Measurements from ENCODE around the gene CYFIP2.

The CYFIP2 gene

DNA sequence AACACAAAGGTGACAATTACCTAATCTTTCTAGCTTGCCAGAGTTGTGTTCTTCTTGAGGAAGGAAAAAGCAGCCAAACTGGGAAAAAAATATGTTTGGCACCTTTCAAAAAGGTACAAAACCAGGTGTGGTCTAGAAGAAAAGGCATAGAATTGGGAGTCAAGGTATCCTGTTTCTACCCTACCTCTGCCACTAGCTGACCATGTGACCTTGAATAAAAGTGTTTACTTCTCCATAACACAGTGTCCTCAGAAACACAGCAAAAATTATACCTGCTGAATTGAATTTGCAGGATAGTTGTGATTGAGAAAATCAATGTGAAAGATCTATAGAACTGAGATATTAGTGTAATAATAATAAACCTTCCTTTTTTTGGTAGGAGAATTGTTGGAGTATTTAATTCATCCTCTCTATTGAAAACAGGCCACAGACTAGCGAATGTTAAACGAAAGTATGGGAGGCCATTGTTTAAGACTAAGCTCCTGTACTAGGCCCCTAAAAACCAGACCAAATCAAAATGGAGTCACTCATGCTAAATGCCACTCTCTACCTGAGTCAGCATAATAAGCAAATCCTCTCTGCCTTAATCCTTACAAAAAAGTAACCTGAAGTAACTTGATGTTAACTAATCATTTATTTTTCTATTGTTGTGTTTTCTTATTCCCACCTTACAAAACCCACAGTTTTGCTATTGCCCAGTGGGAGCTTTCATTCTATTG is 12.6 kb downstream of the CYFIP2 start:
- Histone ChIP-seq H3K27ac (ENCODE audit: low read length) (no peak overlapping the region), H3K4me1 (ENCODE audit: control insufficient read depth in 1 of 2, insufficient read depth in 2 of 2, low read length in 2 of 2) (no peaks in the 10 kb centered on the region), H3K36me3 (ENCODE audit: control insufficient read depth in 1 of 2, insufficient read depth in 2 of 2, low read length in 2 of 2) (no peaks in the 10 kb centered on the region)

DNA sequence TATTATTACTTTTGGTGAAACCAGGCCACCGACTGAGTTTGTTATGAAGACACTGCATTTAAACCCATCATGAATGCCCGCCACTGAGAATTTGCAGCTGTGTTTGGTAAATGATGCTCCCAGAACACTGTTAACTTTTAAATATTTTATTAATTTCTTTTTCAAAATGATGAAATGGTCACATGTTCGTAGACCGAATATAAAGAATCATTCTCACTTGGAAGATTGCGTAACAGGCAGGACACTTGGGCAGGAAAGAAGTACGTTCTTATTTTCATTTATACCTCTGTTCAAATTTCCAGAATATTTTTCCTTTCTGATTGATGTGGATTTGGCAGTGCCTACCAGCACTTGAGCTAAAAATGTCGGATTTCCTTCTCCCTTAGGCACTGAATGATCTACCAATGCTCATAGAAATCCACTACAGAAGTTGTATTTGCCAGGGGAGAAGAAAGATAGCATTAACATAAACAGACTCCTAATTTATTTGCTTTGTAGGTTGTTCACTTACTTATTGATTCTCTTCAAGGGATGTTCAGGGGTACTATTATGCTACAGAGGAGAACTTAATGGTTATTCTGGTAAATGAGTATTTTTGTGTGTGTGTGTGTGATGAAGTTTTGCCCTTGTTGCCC is 13.8 kb downstream of the CYFIP2 start:
- no peaks in the 10 kb centered on the region for H3K4me1 ChIP-seq (ENCODE audit: control insufficient read depth in 1 of 2, insufficient read depth in 2 of 2, low read length in 2 of 2)
- no peaks in the 10 kb centered on the region for H3K27me3 ChIP-seq (ENCODE audit: low read depth, low read length)
- no peaks in the 10 kb centered on the region for H3K9me3 ChIP-seq (ENCODE audit: control insufficient read depth in 1 of 2, low read length in 2 of 2)
- no peaks in the 10 kb centered on the region for H3K36me3 ChIP-seq (ENCODE audit: control insufficient read depth in 1 of 2, insufficient read depth in 2 of 2, low read length in 2 of 2)
- H3K4me3 ChIP-seq (ENCODE audit: low read depth in 1 of 2, low read length in 2 of 2), result no peak overlapping the region
- H3K27ac ChIP-seq (ENCODE audit: low read length), result no peak overlapping the region

More for the DNA sequence above, 12.6 kb downstream of the CYFIP2 start:
- H3K4me3 ChIP-seq (ENCODE audit: low read depth in 1 of 2, low read length in 2 of 2), result no peak overlapping the region
- H3K9me3 ChIP-seq (ENCODE audit: control insufficient read depth in 1 of 2, low read length in 2 of 2), result no peaks in the 10 kb centered on the region
- H3K27me3 ChIP-seq (ENCODE audit: low read depth, low read length), result no peaks in the 10 kb centered on the region

DNA sequence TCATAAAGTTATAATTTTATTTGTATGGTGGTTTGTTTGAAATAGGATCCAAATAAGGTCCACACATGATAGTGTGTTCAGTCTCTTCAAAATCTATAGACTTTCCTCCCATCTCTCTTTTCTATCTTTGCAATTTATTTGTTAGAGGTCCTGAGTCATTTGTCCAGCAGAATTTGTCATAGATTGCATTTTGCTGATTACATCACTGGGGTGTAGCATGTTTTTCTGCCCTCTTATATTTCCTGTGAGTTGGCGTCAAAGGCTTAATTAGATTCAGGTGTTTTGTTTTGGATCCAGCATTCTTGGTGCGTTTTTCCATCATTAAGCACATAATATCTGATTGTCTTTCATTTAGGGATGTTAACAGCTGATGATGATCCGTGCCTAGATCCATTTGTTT is 15.0 kb downstream of the CYFIP2 start:
- Histone ChIP-seq H3K27ac (ENCODE audit: low read length) (no peak overlapping the region), H3K4me3 (ENCODE audit: low read depth in 1 of 2, low read length in 2 of 2) (no peak overlapping the region), H3K9me3 (ENCODE audit: control insufficient read depth in 1 of 2, low read length in 2 of 2) (no peaks in the 10 kb centered on the region), H3K36me3 (ENCODE audit: control insufficient read depth in 1 of 2, insufficient read depth in 2 of 2, low read length in 2 of 2) (no peaks in the 10 kb centered on the region), H3K27me3 (ENCODE audit: low read depth, low read length) (no peaks in the 10 kb centered on the region), H3K4me1 (ENCODE audit: control insufficient read depth in 1 of 2, insufficient read depth in 2 of 2, low read length in 2 of 2) (no peaks in the 10 kb centered on the region)

DNA sequence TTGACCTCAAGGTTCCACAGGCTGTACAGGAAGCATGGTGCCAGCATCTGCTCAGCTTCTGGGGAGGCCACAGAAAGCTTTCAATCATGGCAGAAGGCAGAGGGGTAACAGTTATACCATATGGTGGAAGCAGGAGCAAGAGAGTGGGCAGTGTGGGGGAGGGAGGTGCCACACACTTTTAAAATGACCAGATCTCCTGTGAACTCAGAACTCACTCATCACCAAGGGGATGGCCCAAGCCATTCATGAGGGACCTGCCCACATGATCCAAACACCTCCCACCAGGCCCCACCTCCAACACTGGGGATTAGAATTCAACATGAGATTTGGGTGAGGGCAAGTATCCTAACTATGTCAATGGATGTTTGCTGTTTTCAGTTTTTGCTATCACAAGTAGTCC is 16.2 kb downstream of the CYFIP2 start:
- Histone ChIP-seq H3K4me3 (ENCODE audit: low read depth in 1 of 2, low read length in 2 of 2) (no peak overlapping the region), H3K9me3 (ENCODE audit: control insufficient read depth in 1 of 2, low read length in 2 of 2) (no peaks in the 10 kb centered on the region), H3K36me3 (ENCODE audit: control insufficient read depth in 1 of 2, insufficient read depth in 2 of 2, low read length in 2 of 2) (no peaks in the 10 kb centered on the region), H3K4me1 (ENCODE audit: control insufficient read depth in 1 of 2, insufficient read depth in 2 of 2, low read length in 2 of 2) (no peaks in the 10 kb centered on the region), H3K27me3 (ENCODE audit: low read depth, low read length) (no peaks in the 10 kb centered on the region), H3K27ac (ENCODE audit: low read length) (no peak overlapping the region)

DNA sequence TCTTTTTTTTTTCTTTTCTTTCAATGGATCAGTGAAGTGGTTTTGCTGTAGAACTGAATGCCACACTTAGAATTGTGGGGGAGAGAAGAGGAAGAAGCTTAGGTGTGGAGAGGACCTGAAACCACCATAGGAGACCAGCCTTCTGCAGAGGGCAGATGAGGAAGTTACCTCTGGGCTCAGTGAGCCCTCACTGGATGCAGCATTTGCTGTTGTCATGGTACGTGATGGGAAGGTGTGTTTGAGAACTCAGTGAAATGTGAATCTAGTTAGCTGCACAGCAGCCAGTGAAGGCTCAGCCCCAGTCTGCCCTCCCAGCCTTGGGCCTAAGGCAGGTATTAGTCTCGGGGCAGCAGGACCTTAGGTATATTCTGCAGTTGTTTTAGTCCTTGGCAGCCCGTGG is 17.5 kb downstream of the CYFIP2 start:
- Histone ChIP-seq H3K4me1 (ENCODE audit: control insufficient read depth in 1 of 2, insufficient read depth in 2 of 2, low read length in 2 of 2) (no peaks in the 10 kb centered on the region), H3K27ac (ENCODE audit: low read length) (no peak overlapping the region), H3K4me3 (ENCODE audit: low read depth in 1 of 2, low read length in 2 of 2) (no peak overlapping the region), H3K36me3 (ENCODE audit: control insufficient read depth in 1 of 2, insufficient read depth in 2 of 2, low read length in 2 of 2) (no peaks in the 10 kb centered on the region), H3K27me3 (ENCODE audit: low read depth, low read length) (no peaks in the 10 kb centered on the region), H3K9me3 (ENCODE audit: control insufficient read depth in 1 of 2, low read length in 2 of 2) (no peaks in the 10 kb centered on the region)

DNA sequence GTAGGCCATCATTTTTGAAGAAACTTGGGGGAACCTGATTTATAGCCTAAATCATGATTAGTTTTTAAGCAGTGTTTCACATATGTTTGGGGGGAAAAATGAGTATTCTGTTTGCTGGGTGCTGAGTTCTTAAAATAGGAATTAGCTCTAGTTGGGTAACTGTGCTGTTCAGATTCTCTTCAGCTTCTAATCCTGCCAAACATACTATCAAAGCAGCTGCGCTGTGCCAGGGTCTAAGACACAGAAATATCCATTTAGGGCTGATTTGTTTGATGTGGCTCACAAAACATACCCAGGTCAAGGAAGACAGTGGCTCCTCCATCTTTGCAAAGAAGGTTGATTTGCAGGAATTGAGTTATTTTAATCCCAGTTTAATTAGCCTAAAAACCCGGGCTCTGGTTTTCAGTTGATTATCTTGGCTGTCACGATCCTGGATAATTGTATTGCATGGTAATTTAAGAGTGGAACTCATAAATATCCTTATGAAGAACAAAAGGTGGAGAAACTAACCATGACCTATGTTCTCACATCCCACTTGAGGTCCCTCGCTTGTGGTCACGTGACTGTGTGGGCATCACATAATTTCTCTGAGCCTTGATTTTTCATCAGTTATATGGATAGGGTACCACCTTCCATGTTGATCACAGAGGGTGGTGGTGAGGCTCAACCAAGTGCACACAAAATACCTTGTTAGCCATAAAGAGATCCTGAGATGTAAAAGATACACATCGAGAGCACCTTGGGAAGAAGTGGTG is 18.7 kb downstream of the CYFIP2 start:
- H3K9me3 ChIP-seq (ENCODE audit: control insufficient read depth in 1 of 2, low read length in 2 of 2), result no peaks in the 10 kb centered on the region
- H3K4me1 ChIP-seq (ENCODE audit: control insufficient read depth in 1 of 2, insufficient read depth in 2 of 2, low read length in 2 of 2), result no peaks in the 10 kb centered on the region
- H3K27ac ChIP-seq (ENCODE audit: low read length), result no peak overlapping the region
- H3K27me3 ChIP-seq (ENCODE audit: low read depth, low read length), result no peaks in the 10 kb centered on the region
- H3K4me3 ChIP-seq (ENCODE audit: low read depth in 1 of 2, low read length in 2 of 2), result no peak overlapping the region
- no peaks in the 10 kb centered on the region for H3K36me3 ChIP-seq (ENCODE audit: control insufficient read depth in 1 of 2, insufficient read depth in 2 of 2, low read length in 2 of 2)

DNA sequence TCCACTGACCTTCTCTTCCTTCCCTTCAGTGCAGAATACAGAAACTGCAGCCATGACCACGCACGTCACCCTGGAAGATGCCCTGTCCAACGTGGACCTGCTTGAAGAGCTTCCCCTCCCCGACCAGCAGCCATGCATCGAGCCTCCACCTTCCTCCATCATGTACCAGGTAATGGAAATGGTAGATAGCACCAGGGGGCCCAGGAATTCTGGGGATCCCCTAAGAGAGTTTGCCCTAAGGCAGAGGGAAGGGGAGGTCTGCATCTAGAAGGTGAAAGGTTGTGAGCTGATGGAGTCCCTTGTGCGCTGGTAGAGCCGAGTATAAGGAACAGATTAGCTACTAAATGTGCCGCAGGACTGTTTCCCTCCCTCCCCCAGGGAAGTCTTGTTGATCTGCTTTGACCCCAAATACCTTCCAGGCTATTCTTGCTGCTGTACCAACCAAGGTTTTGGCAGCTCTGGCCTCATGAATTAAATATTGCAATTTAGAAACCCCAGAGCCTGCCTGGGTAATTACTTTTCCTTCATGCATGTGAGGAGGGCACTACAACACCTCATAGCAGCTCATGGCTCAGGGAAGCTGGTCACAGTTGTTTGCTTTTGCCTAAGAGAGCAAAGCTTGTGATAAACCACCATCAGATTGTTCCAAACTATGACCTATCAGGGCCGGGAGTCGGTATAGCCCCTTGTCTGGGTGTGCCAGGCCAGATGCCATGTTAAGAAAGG is 19.6 kb downstream of the CYFIP2 start:
- Histone ChIP-seq H3K27me3 (ENCODE audit: low read depth, low read length) (no peaks in the 10 kb centered on the region), H3K9me3 (ENCODE audit: control insufficient read depth in 1 of 2, low read length in 2 of 2) (no peaks in the 10 kb centered on the region), H3K4me1 (ENCODE audit: control insufficient read depth in 1 of 2, insufficient read depth in 2 of 2, low read length in 2 of 2) (no peaks in the 10 kb centered on the region), H3K36me3 (ENCODE audit: control insufficient read depth in 1 of 2, insufficient read depth in 2 of 2, low read length in 2 of 2) (no peaks in the 10 kb centered on the region), H3K27ac (ENCODE audit: low read length) (no peak overlapping the region), H3K4me3 (ENCODE audit: low read depth in 1 of 2, low read length in 2 of 2) (no peak overlapping the region)

DNA sequence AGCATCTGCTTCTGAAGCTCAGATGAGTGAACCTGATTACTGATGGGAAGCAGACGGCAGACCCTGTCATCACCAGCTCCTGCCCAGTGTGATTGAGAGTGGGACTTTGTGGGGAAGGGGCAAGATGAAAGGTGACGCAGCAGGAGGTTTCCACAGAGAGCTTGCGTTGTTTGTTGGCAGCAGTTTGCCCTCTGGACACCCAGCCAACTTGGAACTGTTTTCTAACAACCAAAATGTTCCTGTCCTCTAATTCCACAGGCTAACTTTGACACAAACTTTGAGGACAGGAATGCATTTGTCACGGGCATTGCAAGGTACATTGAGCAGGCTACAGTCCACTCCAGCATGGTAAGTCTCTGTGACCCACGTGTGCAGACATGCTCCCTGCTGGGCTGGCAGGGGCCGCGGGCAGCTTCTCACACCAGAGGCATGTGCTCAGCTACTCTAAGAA is 20.9 kb downstream of the CYFIP2 start:
- H3K4me1 ChIP-seq (ENCODE audit: control insufficient read depth in 1 of 2, insufficient read depth in 2 of 2, low read length in 2 of 2), result no peaks in the 10 kb centered on the region
- no peaks in the 10 kb centered on the region for H3K36me3 ChIP-seq (ENCODE audit: control insufficient read depth in 1 of 2, insufficient read depth in 2 of 2, low read length in 2 of 2)
- no peaks in the 10 kb centered on the region for H3K27me3 ChIP-seq (ENCODE audit: low read depth, low read length)
- H3K4me3 ChIP-seq (ENCODE audit: low read depth in 1 of 2, low read length in 2 of 2), result no peak overlapping the region
- H3K9me3 ChIP-seq (ENCODE audit: control insufficient read depth in 1 of 2, low read length in 2 of 2), result no peaks in the 10 kb centered on the region
- no peak overlapping the region for H3K27ac ChIP-seq (ENCODE audit: low read length)

DNA sequence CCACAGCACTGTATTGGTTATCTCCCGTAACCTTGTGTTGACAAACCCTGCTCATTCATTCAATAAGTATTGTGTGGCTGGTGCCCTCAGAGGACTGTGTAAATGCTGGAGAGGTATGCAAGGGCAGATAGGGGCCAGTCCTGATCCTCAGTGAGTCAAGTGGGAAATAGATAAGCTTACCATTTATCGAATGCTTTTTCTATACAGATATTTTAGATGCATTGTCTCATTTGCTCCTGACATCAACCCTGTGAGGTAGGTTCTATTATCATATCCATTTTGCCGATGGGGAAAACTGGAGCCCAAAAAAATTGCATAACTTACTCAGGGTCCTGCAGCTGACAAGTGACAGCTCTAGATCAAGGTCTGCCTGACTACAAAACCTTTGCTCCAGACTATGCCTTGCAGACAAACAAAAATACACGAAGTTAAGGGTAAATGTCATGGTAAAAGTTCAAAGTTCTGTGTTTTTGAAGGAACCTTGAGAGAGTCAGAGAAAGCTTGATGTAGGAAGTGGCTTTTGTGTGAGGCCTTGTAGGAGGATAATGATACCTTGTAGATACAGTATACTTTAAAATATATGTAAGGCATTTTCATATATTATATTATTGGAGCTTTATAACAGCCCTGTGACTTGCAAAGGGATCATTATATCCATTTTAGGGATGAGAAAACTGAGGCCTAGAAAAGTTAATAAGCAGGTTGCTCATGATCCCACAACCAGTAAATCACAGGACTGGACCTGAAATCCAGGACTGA is 22.7 kb downstream of the CYFIP2 start:
- no peaks in the 10 kb centered on the region for H3K27me3 ChIP-seq (ENCODE audit: low read depth, low read length)
- H3K4me3 ChIP-seq (ENCODE audit: low read depth in 1 of 2, low read length in 2 of 2), result no peak overlapping the region
- H3K27ac ChIP-seq (ENCODE audit: low read length), result no peak overlapping the region
- H3K9me3 ChIP-seq (ENCODE audit: control insufficient read depth in 1 of 2, low read length in 2 of 2), result no peaks in the 10 kb centered on the region
- H3K4me1 ChIP-seq (ENCODE audit: control insufficient read depth in 1 of 2, insufficient read depth in 2 of 2, low read length in 2 of 2), result no peaks in the 10 kb centered on the region
- H3K36me3 ChIP-seq (ENCODE audit: control insufficient read depth in 1 of 2, insufficient read depth in 2 of 2, low read length in 2 of 2), result no peaks in the 10 kb centered on the region

DNA sequence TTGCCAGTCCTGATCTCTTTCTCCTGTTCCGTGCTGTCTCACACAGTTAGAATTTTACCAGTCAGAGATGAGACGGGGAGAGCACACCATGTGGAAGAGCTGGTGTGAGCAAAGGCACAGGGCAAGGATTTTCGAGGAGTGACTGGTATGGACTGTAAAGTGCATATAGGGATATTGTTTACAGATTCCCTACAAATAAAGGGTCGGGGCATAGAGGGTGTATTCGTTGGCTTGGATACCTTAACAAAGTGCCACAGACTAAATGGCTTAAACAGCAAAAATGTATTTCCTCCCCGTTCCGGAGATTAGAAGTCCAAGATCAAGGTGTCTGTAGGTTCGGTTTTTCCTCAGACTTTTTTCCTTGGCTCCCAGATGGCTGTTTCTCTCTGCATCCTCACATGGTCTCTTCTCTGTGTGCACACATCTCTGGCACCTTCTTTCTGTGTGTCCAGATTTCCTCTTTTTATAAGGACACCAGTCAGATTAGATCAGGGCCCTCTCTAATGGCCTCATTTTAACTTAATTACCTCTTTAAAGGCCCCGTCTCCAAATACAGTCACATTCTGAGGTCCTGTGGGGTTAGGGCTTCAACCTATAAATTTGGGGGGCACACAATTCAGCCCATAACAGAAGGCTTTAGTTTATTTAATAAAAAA is 23.4 kb downstream of the CYFIP2 start:
- H3K27me3 ChIP-seq (ENCODE audit: low read depth, low read length), result no peaks in the 10 kb centered on the region
- H3K36me3 ChIP-seq (ENCODE audit: control insufficient read depth in 1 of 2, insufficient read depth in 2 of 2, low read length in 2 of 2), result no peaks in the 10 kb centered on the region
- no peak overlapping the region for H3K4me3 ChIP-seq (ENCODE audit: low read depth in 1 of 2, low read length in 2 of 2)
- H3K4me1 ChIP-seq (ENCODE audit: control insufficient read depth in 1 of 2, insufficient read depth in 2 of 2, low read length in 2 of 2), result no peaks in the 10 kb centered on the region
- H3K9me3 ChIP-seq (ENCODE audit: control insufficient read depth in 1 of 2, low read length in 2 of 2), result no peaks in the 10 kb centered on the region
- H3K27ac ChIP-seq (ENCODE audit: low read length), result no peak overlapping the region
